Stomach (tissue), 9 donors: Measurements from ENCODE around the gene ASB16. TPM values are rescaled to one million over a fixed set of nuclear protein-coding genes. Genes with fewer than 3 reads are reported as not detected.
"Not testable (repeated sequence)": the region's sequence is repeated elsewhere in the genome, so short reads cannot be mapped to it uniquely, and the experiment has no call there.

Experiments used
- DNase-seq, 2 donors: peaks; one replicate each; pipeline versions ENCODE4 v3.0.0 to v3.0.0-alpha.2; 2013 to 2019
- H3K27ac ChIP-seq, 5 donors: fragments of 200-600 bp in 4 of 5; sonication (generic) in 4 of 5; one replicate each; pipeline ENCODE4 v1.5.1; 2013 to 2019; ENCODE audit warnings: mild to moderate bottlenecking in 1 of 5, moderate library complexity in 1 of 5
- H3K27me3 ChIP-seq, 3 donors: fragments of 200-600 bp; sonication (generic); one replicate each; pipeline ENCODE4 v1.5.1; 2017 to 2019; ENCODE audit warnings: mixed run types in 1 of 3
- H3K36me3 ChIP-seq, 4 donors: fragments of 200-600 bp; sonication (generic); 1 replicate in 3 of 4; 2 replicates in 1 of 4; pipeline ENCODE4 v1.5.1; 2016 to 2019
- H3K4me1 ChIP-seq, 4 donors: fragments of 200-600 bp; sonication (generic); one replicate each; pipeline ENCODE4 v1.5.1; 2016 to 2019
- H3K4me3 ChIP-seq, 4 donors: fragments of 200-600 bp; sonication (generic) in 3 of 4; one replicate each; pipeline ENCODE4 v1.5.1; 2016 to 2019; ENCODE audit warnings: mild to moderate bottlenecking in 1 of 4
- H3K9me3 ChIP-seq, 4 donors: fragments of 200-600 bp; sonication (generic); one replicate each; pipeline ENCODE4 v1.5.1; 2016 to 2019
- EP300 ChIP-seq: sonication (generic); formaldehyde crosslinking; IDR thresholded peaks from one replicate; pipeline ENCODE4 v1.6.1; 2017; ENCODE audit warnings: antibody characterized with exemption
- POLR2A ChIP-seq, 4 donors: fragments of 450-650 bp; IDR thresholded peaks; one replicate each; pipeline ENCODE4 v1.6.1; 2016; ENCODE audit warnings: antibody characterized with exemption in 4 of 4, control low read depth in 2 of 4, mild to moderate bottlenecking in 1 of 4, moderate library complexity in 1 of 4
- POLR2AphosphoS5 ChIP-seq, 3 donors: sonication (generic); formaldehyde crosslinking; IDR thresholded peaks; one replicate each; pipeline ENCODE4 v1.6.1; 2016; ENCODE audit warnings: antibody characterized with exemption in 3 of 3
- WGBS, 5 donors: extraction: QIAGEN DNeasy Blood & Tissue Kit in 3 of 5; methylation state at CpG; one replicate each; pipeline versions ENCODE4 v1.1.5 to v1.1.7; 2013 to 2018; 5-methylcytosine and 5-hydroxymethylcytosine counted together
- intact Hi-C: fragments of 100-400 bp; cut with DNase I; formaldehyde crosslinking; loops from one replicate; pipeline ENCODE4 v1.15.1; 2023; ENCODE audit warnings: low total_unique reads
- polyA plus RNA-seq, 3 donors: library from polyadenylated mRNA; stranded (reverse); fragments of 200-250 nt; gene quantifications; one replicate each; pipeline ENCODE4 v1.2.3, GENCODE V29; 2013
- total RNA-seq, 5 donors: library from RNA; depleted of rRNA; stranded (reverse); fragments of >200 nt; gene quantifications; one replicate each; pipeline versions ENCODE4 v1.1.0 to v1.2.3, GENCODE V29; 2014 to 2016
- TF ChIP-seq, protein P1 (sequence below), 7 experiments: fragments of 450-650 bp in 4 of 7; fragments of 200-600 bp in 3 of 7; sonication (generic) in 3 of 7; IDR thresholded peaks; one replicate each; pipeline ENCODE4 v1.5.1; 2016 to 2019; ENCODE audit warnings: antibody characterized with exemption in 7 of 7, control low read depth in 2 of 7, mild to moderate bottlenecking in 1 of 7
- donor health status: healthy with polysubstance abuse.
- donor health status: Bipolar disorder and iron deficiency.
- donor health status: healthy.

Gene ASB16
- total and polyA plus RNA-seq, 8 donors, result 0.30 to 0.73 (median 0.31) TPM; not detected in 5

DNA sequence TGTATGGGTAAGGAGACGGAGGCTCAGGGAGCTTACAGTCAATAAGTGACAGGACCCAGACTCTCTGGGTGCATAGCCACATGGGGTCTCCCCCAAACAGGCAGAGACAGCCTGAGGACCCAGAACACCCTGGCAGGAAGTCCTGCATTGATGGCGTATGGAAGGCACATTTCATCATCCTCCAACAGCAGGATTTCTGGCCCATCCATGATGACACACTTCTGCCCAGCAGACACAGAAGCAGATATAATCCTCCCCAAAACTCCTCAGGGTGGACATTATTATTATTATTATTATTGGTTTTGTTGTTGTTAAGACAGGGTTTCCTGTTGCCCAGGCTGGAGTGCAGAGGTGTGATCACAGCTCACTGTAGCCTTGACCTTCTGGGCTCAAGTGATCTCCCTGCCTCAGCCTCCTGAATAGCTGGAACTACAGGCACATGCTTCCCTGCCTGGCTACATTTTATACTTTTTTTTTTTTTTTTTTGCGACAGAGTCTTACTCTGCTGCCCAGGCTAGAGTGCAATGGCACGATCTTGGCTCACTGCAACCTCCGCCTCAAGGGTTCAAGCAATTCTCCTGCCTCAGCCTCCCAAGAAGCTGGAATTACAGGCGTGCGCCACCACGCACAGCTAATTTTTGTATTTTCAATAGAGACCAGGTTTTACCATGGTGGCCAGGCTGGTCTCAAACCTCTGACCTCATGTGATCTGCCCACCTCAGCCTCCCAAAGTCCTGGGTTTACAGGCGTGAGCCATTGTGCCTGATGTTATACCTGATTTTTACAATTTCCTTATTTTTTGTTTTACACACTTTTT lies 35.5 kb upstream of the ASB16 start:
- intact Hi-C loops, result no loop called here
- Histone ChIP-seq H3K36me3 (no peaks in the 10 kb centered on the region), H3K9me3 (no peaks in the 10 kb centered on the region), H3K27me3 (peaks cover 0 to 12% (median 0%) of the 10 kb centered on the region in 3 donors), H3K4me1 (peaks cover 7 to 19% (median 16%) of the 10 kb centered on the region in 4 donors), H3K27ac (no peak overlapping the region), H3K4me3 (no peak overlapping the region)
- no peak for DNase-seq
- WGBS, 5 donors, result 91 to 96% (median 94%) methylated on average over 9 of the region's 9 CpGs
- no peak for TF ChIP-seq POLR2AphosphoS5 (IDR thresholded peaks at IDR 0.05)
- TF ChIP-seq EP300, result no peak
- TF ChIP-seq POLR2A (IDR thresholded peaks at IDR 0.05), result no peak
- TF ChIP-seq, protein P1, sequence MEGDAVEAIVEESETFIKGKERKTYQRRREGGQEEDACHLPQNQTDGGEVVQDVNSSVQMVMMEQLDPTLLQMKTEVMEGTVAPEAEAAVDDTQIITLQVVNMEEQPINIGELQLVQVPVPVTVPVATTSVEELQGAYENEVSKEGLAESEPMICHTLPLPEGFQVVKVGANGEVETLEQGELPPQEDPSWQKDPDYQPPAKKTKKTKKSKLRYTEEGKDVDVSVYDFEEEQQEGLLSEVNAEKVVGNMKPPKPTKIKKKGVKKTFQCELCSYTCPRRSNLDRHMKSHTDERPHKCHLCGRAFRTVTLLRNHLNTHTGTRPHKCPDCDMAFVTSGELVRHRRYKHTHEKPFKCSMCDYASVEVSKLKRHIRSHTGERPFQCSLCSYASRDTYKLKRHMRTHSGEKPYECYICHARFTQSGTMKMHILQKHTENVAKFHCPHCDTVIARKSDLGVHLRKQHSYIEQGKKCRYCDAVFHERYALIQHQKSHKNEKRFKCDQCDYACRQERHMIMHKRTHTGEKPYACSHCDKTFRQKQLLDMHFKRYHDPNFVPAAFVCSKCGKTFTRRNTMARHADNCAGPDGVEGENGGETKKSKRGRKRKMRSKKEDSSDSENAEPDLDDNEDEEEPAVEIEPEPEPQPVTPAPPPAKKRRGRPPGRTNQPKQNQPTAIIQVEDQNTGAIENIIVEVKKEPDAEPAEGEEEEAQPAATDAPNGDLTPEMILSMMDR (IDR thresholded peaks at IDR 0.05), result no peak

DNA sequence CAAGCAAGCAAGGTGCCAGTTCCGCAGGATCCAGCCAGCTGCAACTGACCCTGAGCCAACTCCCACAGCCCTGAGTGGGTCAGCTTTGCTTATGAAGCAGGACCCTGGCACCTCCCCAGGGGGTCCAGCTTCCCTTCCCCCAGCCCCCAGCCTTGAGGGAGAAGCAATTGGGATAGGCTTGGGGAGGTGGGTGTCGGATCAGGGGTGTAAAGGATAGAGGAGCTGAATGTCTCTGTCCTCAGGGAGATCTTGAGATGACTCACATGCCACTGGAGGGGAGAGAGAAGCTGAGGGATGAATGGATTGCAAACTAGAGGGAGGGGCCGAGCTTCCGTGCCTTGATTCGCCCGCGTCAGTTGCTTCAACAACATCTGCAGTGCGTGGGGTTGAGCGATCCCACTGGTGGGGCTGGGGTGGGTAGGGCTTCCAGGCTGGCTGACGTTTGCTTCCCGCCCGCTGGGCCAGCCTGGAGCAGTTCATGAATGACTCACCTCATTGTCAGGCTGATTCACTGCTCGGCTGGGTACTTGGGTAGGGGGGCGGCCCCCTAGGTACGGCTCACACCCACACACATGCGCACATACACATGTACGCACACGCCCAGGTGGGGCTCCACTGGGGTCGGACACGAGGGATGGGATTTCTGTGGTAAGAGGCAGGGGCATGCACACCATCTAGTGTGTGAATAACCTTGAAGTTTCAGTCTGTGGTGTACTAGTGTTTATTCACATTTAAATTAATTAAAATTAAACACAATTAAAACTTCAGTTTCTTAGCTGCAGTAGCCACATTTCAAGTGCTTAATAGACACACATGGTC lies 32.4 kb upstream of the ASB16 start:
- H3K27ac ChIP-seq, result peak overlapping the region; percentile 16 to 70 (median 52)
- H3K4me1 ChIP-seq, result peaks cover 14 to 36% (median 31%) of the 10 kb centered on the region in 4 donors
- intact Hi-C loops, result no loop called here
- no peaks in the 10 kb centered on the region for H3K9me3 ChIP-seq
- H3K27me3 ChIP-seq, result peaks cover 0 to 12% (median 0%) of the 10 kb centered on the region in 3 donors
- WGBS, 5 donors, result 4 to 7% (median 6%) methylated on average over 19 to 20 of the region's 20 CpGs
- TF ChIP-seq POLR2AphosphoS5 (IDR thresholded peaks at IDR 0.05), result peak in 2 of 3 donors; percentile 33 to 75
- no peak for TF ChIP-seq POLR2A (IDR thresholded peaks at IDR 0.05)
- TF ChIP-seq, protein P1 (IDR thresholded peaks at IDR 0.05), result no peak
- peak overlapping the region in 2 of 4 donors; percentile 11 to 23 for H3K4me3 ChIP-seq
- DNase-seq, result peak; percentile 71 to 96
- H3K36me3 ChIP-seq, result no peaks in the 10 kb centered on the region

DNA sequence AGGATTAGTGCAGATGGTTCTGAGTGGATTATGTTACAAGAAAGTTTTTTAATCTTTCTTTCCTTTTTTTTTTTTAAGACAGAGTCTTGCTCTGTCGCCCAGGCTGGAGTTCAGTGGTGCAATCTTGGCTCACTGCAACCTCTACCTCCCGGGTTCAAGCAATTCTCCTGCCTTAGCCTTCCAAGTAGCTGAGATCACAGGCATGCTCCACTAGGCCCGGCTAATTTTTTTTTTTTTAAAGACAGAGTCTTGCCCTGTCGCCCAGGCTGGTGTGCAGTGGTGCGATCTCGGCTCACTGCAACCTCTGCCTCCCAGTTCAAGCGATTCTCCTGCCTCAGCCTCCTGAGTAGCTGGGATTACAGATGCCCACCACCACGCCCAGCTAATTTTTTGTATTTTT lies 26.6 kb upstream of the ASB16 start:
- Histone ChIP-seq H3K36me3 (peaks cover 0 to 10% (median 0%) of the 10 kb centered on the region in 4 donors), H3K4me1 (peaks cover 7 to 19% (median 16%) of the 10 kb centered on the region in 4 donors)
- H3K4me3 ChIP-seq, DNase-seq, intact Hi-C loops, H3K27me3 ChIP-seq, H3K27ac ChIP-seq, H3K9me3 ChIP-seq: not testable (repeated sequence)
- 94 to 96% (median 94%) methylated on average over 8 of the region's 8 CpGs for WGBS, 5 donors

DNA sequence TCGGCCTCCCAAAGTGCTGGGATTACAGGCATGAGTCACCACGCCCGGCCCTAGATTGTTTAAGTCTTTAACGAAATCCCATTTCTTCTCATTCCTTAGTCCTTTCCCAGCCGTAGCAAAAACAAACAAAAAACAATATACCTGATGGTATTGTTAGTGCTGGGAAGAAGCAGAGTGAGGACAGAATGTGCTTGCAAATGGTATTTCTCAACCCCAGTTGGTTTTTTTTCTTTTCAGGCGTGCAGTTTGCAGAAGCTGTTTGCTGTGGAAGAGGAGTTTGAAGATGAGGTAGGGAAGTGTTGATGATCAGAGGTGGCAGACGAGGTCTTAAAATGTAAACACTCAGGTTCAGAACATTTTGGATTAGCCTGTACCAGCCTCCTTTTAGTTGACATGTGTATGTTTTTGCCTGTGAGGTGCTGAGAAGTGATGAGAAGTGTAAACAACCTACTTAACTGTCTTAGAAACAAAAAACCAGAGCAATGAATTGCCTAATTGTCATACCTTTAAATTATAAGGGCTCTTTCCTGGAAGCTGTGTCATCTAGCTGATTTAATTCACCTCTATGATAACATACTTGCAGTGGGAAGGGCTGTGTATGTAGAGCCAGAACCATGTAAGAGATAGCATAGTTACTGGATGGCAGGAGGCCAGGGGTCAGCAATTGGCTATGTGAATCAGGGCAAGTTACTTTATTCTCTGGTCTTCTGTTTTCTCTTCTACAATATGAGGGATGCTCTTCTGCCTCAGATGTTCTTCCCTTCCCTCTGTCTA lies 25.4 kb upstream of the ASB16 start:
- TF ChIP-seq POLR2A (IDR thresholded peaks at IDR 0.05), result no peak
- Histone ChIP-seq H3K4me3 (no peak overlapping the region), H3K9me3 (no peaks in the 10 kb centered on the region), H3K27ac (no peak overlapping the region), H3K4me1 (peaks cover 7 to 17% (median 15%) of the 10 kb centered on the region in 4 donors), H3K36me3 (peaks cover 0 to 10% (median 0%) of the 10 kb centered on the region in 4 donors), H3K27me3 (no peaks in the 10 kb centered on the region)
- DNase-seq, result no peak
- WGBS, 5 donors, result 71 to 80% (median 79%) methylated on average over 7 of the region's 7 CpGs
- intact Hi-C loops, result no loop called here
